H1 (cell line): ENCODE results near the gene TNS3. TPM values are rescaled to one million over a fixed set of nuclear protein-coding genes. Genes with fewer than 3 reads are reported as not detected.

Experiments used
- CTCF ChIA-PET: fragments of 300-600 bp; sonication (Branson Sonifier 250); formaldehyde crosslinking; loops from one replicate; lab custom pipeline; 2021; ENCODE audit not compliant: partially characterized antibody; lab: Charles Lee
- POLR2A ChIA-PET: fragments of 300-600 bp; sonication (Branson Sonifier 250); formaldehyde crosslinking; loops from one replicate; lab custom pipeline; 2021; ENCODE audit warnings: inconsistent platforms; ENCODE audit not compliant: partially characterized antibody; lab: Charles Lee
- DNase-seq, 2 experiments: peaks; one replicate each; pipeline versions ENCODE4 v3.0.0 to v3.0.0-alpha.2; 2010 to 2022; ENCODE audit warnings: low spot score in 2 of 2, low read depth in 1 of 2, mixed read lengths in 1 of 2
- FAIRE-seq: peaks from 2 replicates; lab custom pipeline; 2011; peaks lifted over from hg19 to GRCh38; lab: Jason Lieb, UNC
- H2AFZ ChIP-seq: 2 replicates; pipeline ENCODE4 v1.8.1; 2012; ENCODE audit warnings: low read length, inconsistent platforms
- H2AK5ac ChIP-seq: 2 replicates; pipeline ENCODE4 v1.6.1; 2013; ENCODE audit warnings: low read depth, low read length
- H2BK120ac ChIP-seq: replicated peaks from 2 replicates; pipeline ENCODE3; 2013; ENCODE audit warnings: low read depth, low read length, inconsistent platforms
- H2BK12ac ChIP-seq: 2 replicates; pipeline ENCODE4 v1.6.1; 2013; ENCODE audit warnings: low read depth, low read length
- H2BK15ac ChIP-seq: 2 replicates; pipeline ENCODE4 v1.6.1; 2013; ENCODE audit warnings: low read length
- H2BK20ac ChIP-seq: 2 replicates; pipeline ENCODE4 v1.6.1; 2013; ENCODE audit warnings: low read length
- H2BK5ac ChIP-seq: 2 replicates; pipeline ENCODE4 v1.6.1; 2013; ENCODE audit warnings: low read depth, low read length
- H3K14ac ChIP-seq: 2 replicates; pipeline ENCODE4 v1.6.1; 2013; ENCODE audit warnings: inconsistent platforms; ENCODE audit not compliant: insufficient read length
- H3K18ac ChIP-seq: 2 replicates; pipeline ENCODE4 v1.6.1; 2013; ENCODE audit warnings: low read length; ENCODE audit errors: extremely low read depth
- H3K23ac ChIP-seq: 2 replicates; pipeline ENCODE4 v1.6.1; 2013; ENCODE audit warnings: inconsistent platforms; ENCODE audit not compliant: insufficient read length
- H3K23me2 ChIP-seq: 2 replicates; pipeline ENCODE4 v1.6.1; 2013; ENCODE audit warnings: low read depth, low read length
- H3K27ac ChIP-seq: 2 replicates; pipeline ENCODE4 v1.6.1; 2011; ENCODE audit warnings: low read depth, low read length, inconsistent platforms
- H3K27me3 ChIP-seq, 4 experiments: replicated peaks in 1 of 4; 1 replicate in 1 of 4; 2 replicates in 3 of 4; pipeline versions ENCODE4 v1.6.1 to v1.8.1; 2011 to 2013; ENCODE audit warnings: low read length in 3 of 4, mild to moderate bottlenecking in 3 of 4, inconsistent platforms in 2 of 4, mixed read lengths in 2 of 4, moderate library complexity in 1 of 4; ENCODE audit not compliant: control insufficient read depth in 3 of 4, insufficient read depth in 3 of 4; ENCODE audit errors: extremely low read depth in 1 of 4
- H3K36me3 ChIP-seq, 4 experiments: 2 replicates each; pipeline versions ENCODE4 v1.6.1 to v1.8.1; 2011 to 2013; ENCODE audit warnings: mild to moderate bottlenecking in 4 of 4, low read length in 3 of 4, moderate library complexity in 2 of 4, control low read depth in 1 of 4, inconsistent platforms in 1 of 4; ENCODE audit not compliant: insufficient read depth in 4 of 4, control insufficient read depth in 2 of 4
- H3K4ac ChIP-seq: replicated peaks from 2 replicates; pipeline ENCODE3; 2013; ENCODE audit warnings: low read length, low read depth, mixed read lengths, inconsistent platforms; ENCODE audit not compliant: insufficient read length
- H3K4me1 ChIP-seq, 4 experiments: replicated peaks in 1 of 4; 1 replicate in 1 of 4; 2 replicates in 3 of 4; pipeline versions ENCODE4 v1.6.1 to v1.8.1; 2011 to 2013; ENCODE audit warnings: low read length in 3 of 4, inconsistent platforms in 2 of 4, mixed read lengths in 1 of 4; ENCODE audit not compliant: insufficient read depth in 4 of 4, control insufficient read depth in 3 of 4
- H3K4me2 ChIP-seq, 2 experiments: 2 replicates each; pipeline versions ENCODE4 v1.6.1 to v1.8.1; 2011 to 2013; ENCODE audit warnings: low read depth in 2 of 2, low read length in 2 of 2, control low read depth in 1 of 2, inconsistent platforms in 1 of 2, mild to moderate bottlenecking in 1 of 2; ENCODE audit not compliant: insufficient read depth in 1 of 2
- H3K4me3 ChIP-seq, 4 experiments: fragments of 200-600, 300-600 bp in 1 of 4; sonication (generic), shearing (Covaris generic), sonication (Bioruptor Twin) in 1 of 4; 2 replicates each; pipeline versions ENCODE4 v1.5.1 to v1.8.1; 2011 to 2016; ENCODE audit warnings: low read length in 4 of 4, low read depth in 3 of 4, control low read depth in 2 of 4, inconsistent platforms in 2 of 4, mild to moderate bottlenecking in 2 of 4, mixed read lengths in 1 of 4, moderate library complexity in 1 of 4; ENCODE audit not compliant: insufficient read depth in 2 of 4; ENCODE audit errors: extremely low read depth in 1 of 4
- H3K56ac ChIP-seq: replicated peaks from 2 replicates; pipeline ENCODE3; 2013; ENCODE audit warnings: low read depth, mild to moderate bottlenecking, mixed read lengths, low read length, inconsistent platforms; ENCODE audit not compliant: insufficient read length
- H3K79me1 ChIP-seq: 2 replicates; pipeline ENCODE4 v1.6.1; 2013; ENCODE audit warnings: low read depth, low read length, control low read depth
- H3K79me2 ChIP-seq, 2 experiments: 2 replicates each; pipeline versions ENCODE4 v1.6.1 to v1.8.1; 2012 to 2013; ENCODE audit warnings: low read length in 2 of 2, mild to moderate bottlenecking in 2 of 2, inconsistent platforms in 1 of 2; ENCODE audit not compliant: insufficient read depth in 2 of 2, control insufficient read depth in 1 of 2
- H3K9ac ChIP-seq, 4 experiments: replicated peaks in 1 of 4; 1 replicate in 1 of 4; 2 replicates in 3 of 4; pipeline versions ENCODE4 v1.6.1 to v1.8.1; 2011 to 2013; ENCODE audit warnings: low read depth in 3 of 4, low read length in 3 of 4, control low read depth in 2 of 4, mild to moderate bottlenecking in 2 of 4, moderate library complexity in 2 of 4, inconsistent platforms in 1 of 4; ENCODE audit errors: extremely low read depth in 1 of 4
- H3K9me3 ChIP-seq, 2 experiments: 2 replicates each; pipeline versions ENCODE4 v1.6.1 to v1.8.1; 2012 to 2013; ENCODE audit warnings: mild to moderate bottlenecking in 2 of 2, moderate library complexity in 2 of 2, control low read depth in 1 of 2, inconsistent platforms in 1 of 2, low read depth in 1 of 2, low read length in 1 of 2, mixed read lengths in 1 of 2; ENCODE audit not compliant: insufficient read depth in 2 of 2
- H4K20me1 ChIP-seq, 2 experiments: replicated peaks in 1 of 2; 2 replicates each; pipeline versions ENCODE3 to v1.8.1; 2011 to 2013; ENCODE audit warnings: inconsistent platforms in 2 of 2, low read length in 2 of 2, mild to moderate bottlenecking in 1 of 2; ENCODE audit not compliant: insufficient read depth in 2 of 2, control insufficient read depth in 1 of 2
- H4K5ac ChIP-seq: 2 replicates; pipeline ENCODE4 v1.6.1; 2013; ENCODE audit warnings: low read length, low read depth, mixed read lengths, inconsistent platforms; ENCODE audit not compliant: insufficient read length
- H4K8ac ChIP-seq: 2 replicates; pipeline ENCODE4 v1.8.0; 2013; ENCODE audit warnings: mild to moderate bottlenecking, moderate library complexity, low read length, inconsistent platforms; ENCODE audit not compliant: insufficient read depth; ENCODE audit errors: extremely low read depth
- H4K91ac ChIP-seq: replicated peaks from 2 replicates; pipeline ENCODE3; 2013; ENCODE audit warnings: low read length, mixed read lengths, inconsistent platforms; ENCODE audit not compliant: insufficient read length
- CEBPB ChIP-seq: IDR thresholded peaks from 2 replicates; pipeline ENCODE4 v1.6.1; 2012; ENCODE audit warnings: low read depth, low read length
- KDM1A ChIP-seq: fragments of 200-600, 300-600 bp; sonication (generic); IDR thresholded peaks from 2 replicates; pipeline ENCODE4 v1.7.1; 2016; ENCODE audit warnings: mild to moderate bottlenecking, low read length, borderline replicate concordance
- KDM5A ChIP-seq: fragments of 200-600 bp; IDR thresholded peaks from 2 replicates; pipeline ENCODE4 v1.7.1; 2012; ENCODE audit warnings: mild to moderate bottlenecking, low read length, inconsistent platforms, mixed read lengths
- NRF1 ChIP-seq: IDR thresholded peaks from 2 replicates; pipeline ENCODE4 v1.6.1; 2011; ENCODE audit warnings: mild to moderate bottlenecking, low read depth, low read length, improper control_type of control experiment
- PHF8 ChIP-seq: fragments of 200-600 bp; sonication (generic); conservative IDR thresholded peaks from 2 replicates; pipeline ENCODE4 v1.7.1; 2012; ENCODE audit warnings: low read depth, mild to moderate bottlenecking, inconsistent platforms, low read length, moderate library complexity
- POLR2A ChIP-seq, 2 experiments: IDR thresholded peaks; 1 replicate in 1 of 2; 2 replicates in 1 of 2; pipeline ENCODE4 v1.6.1; 2011; ENCODE audit warnings: low read depth in 2 of 2, low read length in 2 of 2, mild to moderate bottlenecking in 2 of 2; ENCODE audit errors: control extremely low read depth in 1 of 2
- SP2 ChIP-seq: IDR thresholded peaks from 2 replicates; pipeline ENCODE4 v1.6.1; 2012; ENCODE audit warnings: mild to moderate bottlenecking, low read length, inconsistent platforms
- TEAD4 ChIP-seq: IDR thresholded peaks from 2 replicates; pipeline ENCODE4 v1.6.1; 2012; ENCODE audit warnings: low read depth, low read length, inconsistent platforms, mixed read lengths
- WGBS, 2 experiments: shearing (Covaris generic) in 1 of 2; methylation state at CpG; one replicate each; pipeline versions ENCODE4 v1.1.6 to v1.1.7; 2013 to 2015; ENCODE audit warnings: low lambda C conversion rate in 2 of 2, mixed read lengths in 2 of 2, inconsistent platforms in 1 of 2, low coverage in 1 of 2, missing lambda C conversion rate in 1 of 2; ENCODE audit not compliant: insufficient replicate concordance in 2 of 2, insufficient coverage in 1 of 2, insufficient read length in 1 of 2; ENCODE audit errors: extremely low coverage in 1 of 2, missing lambda C conversion rate in 1 of 2; 5-methylcytosine and 5-hydroxymethylcytosine counted together
- polyA plus RNA-seq, 7 experiments: library from polyadenylated mRNA; depleted of rRNA in 3 of 7; stranded (reverse) in 5 of 7; unstranded in 2 of 7; fragments of >200 nt in 5 of 7; fragments of 200-250 nt in 2 of 7; gene quantifications; 1 replicate in 5 of 7; 2 replicates in 1 of 7; 4 replicates in 1 of 7; pipeline versions ENCODE4 v1.2.1 to v1.2.3, GENCODE V29; 2011 to 2013; ENCODE audit warnings: missing spikeins in 2 of 7, mixed read lengths in 2 of 7
- total RNA-seq: library from RNA; stranded (reverse); fragmentation: NEBNext Ultra II Directional; extraction: Animal tissue kit (Norgen Biotek cat#: 25700); gene quantifications from 2 replicates; pipeline ENCODE4 v1.2.1, GENCODE V29; 2021
- TF ChIP-seq, protein P1 (sequence below), 3 experiments: IDR thresholded peaks; 1 replicate in 2 of 3; 2 replicates in 1 of 3; pipeline versions ENCODE4 v1.5.1 to v1.6.1; 2011; ENCODE audit warnings: low read length in 3 of 3, mild to moderate bottlenecking in 3 of 3, inconsistent platforms in 2 of 3, low read depth in 1 of 3, moderate library complexity in 1 of 3; ENCODE audit not compliant: insufficient read depth in 1 of 3; ENCODE audit errors: control extremely low read depth in 1 of 3
- TF ChIP-seq, protein P2 (sequence below): IDR thresholded peaks from 2 replicates; pipeline ENCODE4 v1.6.1; 2012; ENCODE audit warnings: inconsistent platforms

TNS3 gene
- total and polyA plus RNA-seq, 2 of the 8 experiments (the other 6 are each of a cell fraction or from before 2014, with no cell fraction given) = 11.9 to 24.2 TPM

DNA sequence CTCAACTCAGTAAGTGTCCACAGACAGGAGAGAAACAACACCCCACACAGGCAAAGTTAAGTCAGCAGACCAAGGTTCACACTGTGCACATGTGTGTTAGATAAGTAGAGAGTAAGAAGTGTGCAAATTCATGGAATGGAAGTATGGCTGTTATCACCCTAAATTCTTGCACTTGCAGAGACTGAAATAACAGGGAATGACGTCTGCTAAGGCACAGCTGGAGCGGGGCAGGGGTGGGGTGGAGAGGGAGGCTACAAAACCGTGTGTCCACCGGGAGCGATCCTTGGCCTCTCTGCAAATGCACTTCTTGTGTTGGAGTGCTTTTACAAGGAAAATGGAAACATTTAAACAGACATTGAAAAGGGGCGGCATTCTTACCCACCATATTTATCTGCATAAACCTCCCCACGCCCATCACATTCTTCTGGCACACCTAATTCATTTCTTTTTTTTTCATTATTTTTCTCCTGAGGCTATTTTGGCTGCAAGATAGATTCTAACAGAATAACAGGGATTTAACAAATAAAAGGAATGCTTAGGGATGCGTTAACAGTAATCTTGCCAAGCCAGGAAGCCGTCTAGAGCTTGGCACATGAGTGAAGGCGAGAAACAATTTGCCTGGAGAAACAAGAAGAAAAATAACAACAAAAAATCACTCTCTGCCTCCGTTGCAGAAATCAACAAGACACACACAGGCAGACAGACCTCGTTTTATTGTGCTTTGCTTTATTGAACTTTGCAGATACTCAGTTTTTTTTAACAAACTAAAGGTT, 30.1 kb downstream of the TNS3 start:
- no peak overlapping the region for H2BK5ac ChIP-seq
- H4K5ac ChIP-seq = no peak overlapping the region
- POLR2A ChIA-PET = interaction anchor here (2.2 kb wide), 1 partner anchor 27 kb away, joined by 5 read pairs; no protein-coding TSS in a partner anchor
- H2AK5ac ChIP-seq = no peak overlapping the region
- peak overlapping the region; percentile 10 for H3K14ac ChIP-seq
- H3K9me3 ChIP-seq = no peaks in the 10 kb centered on the region
- no peak overlapping the region for H2BK12ac ChIP-seq
- H3K79me1 ChIP-seq = peaks cover 14% of the 10 kb centered on the region
- H3K79me2 ChIP-seq = peaks cover 0 to 6% of the 10 kb centered on the region in 2 experiments; a peak in 1 of 4 replicates
- DNase-seq = no peak
- no peaks in the 10 kb centered on the region for H3K23me2 ChIP-seq
- CTCF ChIA-PET = interaction anchor here (0.8 to 1.2 kb wide), 2 partner anchors 42 to 286 kb away, joined by 3 to 4 read pairs; no protein-coding TSS in a partner anchor
- no peak overlapping the region for H3K4me3 ChIP-seq
- H3K9ac ChIP-seq = no peak overlapping the region
- H2BK15ac ChIP-seq = no peak overlapping the region
- peak overlapping the region; percentile 22 for H4K91ac ChIP-seq
- no peak overlapping the region for H3K56ac ChIP-seq
- no peak overlapping the region for H3K27ac ChIP-seq
- 88% methylated on average over 12 of the region's 12 CpGs; no CpG with 5 or more reads in 1 of the 2 experiments for WGBS, 2 experiments
- H3K27me3 ChIP-seq = no peaks in the 10 kb centered on the region
- no peak overlapping the region for H3K23ac ChIP-seq
- H3K4ac ChIP-seq = peak overlapping the region; percentile 72
- H3K4me1 ChIP-seq = peaks cover 0 to 2% (median under 1%) of the 10 kb centered on the region in 4 experiments; a peak in 3 of 7 replicates
- no peak overlapping the region for H3K4me2 ChIP-seq
- no peak overlapping the region for H3K18ac ChIP-seq
- H2BK120ac ChIP-seq = no peak overlapping the region
- FAIRE-seq = no peak
- H3K36me3 ChIP-seq = no peaks in the 10 kb centered on the region
- no peak overlapping the region for H2AFZ ChIP-seq
- no peak overlapping the region for H2BK20ac ChIP-seq
- peaks cover 2% of the 10 kb centered on the region in 2 experiments for H4K20me1 ChIP-seq
- no peak overlapping the region for H4K8ac ChIP-seq
- TF ChIP-seq, protein P1, sequence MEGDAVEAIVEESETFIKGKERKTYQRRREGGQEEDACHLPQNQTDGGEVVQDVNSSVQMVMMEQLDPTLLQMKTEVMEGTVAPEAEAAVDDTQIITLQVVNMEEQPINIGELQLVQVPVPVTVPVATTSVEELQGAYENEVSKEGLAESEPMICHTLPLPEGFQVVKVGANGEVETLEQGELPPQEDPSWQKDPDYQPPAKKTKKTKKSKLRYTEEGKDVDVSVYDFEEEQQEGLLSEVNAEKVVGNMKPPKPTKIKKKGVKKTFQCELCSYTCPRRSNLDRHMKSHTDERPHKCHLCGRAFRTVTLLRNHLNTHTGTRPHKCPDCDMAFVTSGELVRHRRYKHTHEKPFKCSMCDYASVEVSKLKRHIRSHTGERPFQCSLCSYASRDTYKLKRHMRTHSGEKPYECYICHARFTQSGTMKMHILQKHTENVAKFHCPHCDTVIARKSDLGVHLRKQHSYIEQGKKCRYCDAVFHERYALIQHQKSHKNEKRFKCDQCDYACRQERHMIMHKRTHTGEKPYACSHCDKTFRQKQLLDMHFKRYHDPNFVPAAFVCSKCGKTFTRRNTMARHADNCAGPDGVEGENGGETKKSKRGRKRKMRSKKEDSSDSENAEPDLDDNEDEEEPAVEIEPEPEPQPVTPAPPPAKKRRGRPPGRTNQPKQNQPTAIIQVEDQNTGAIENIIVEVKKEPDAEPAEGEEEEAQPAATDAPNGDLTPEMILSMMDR (IDR thresholded peaks at IDR 0.05; ENCODE audit: control extremely low read depth in 1 of 3, insufficient read depth in 1 of 3, low read depth in 1 of 3, low read length in 3 of 3) = no peak
- TF ChIP-seq PHF8 (no peak), NRF1 (no peak), TEAD4 (no peak), SP2 (no peak), POLR2A (IDR thresholded peaks at IDR 0.05; ENCODE audit: control extremely low read depth in 1 of 2, low read depth in 2 of 2, low read length in 2 of 2) (no peak), KDM1A (no peak), CEBPB (no peak), KDM5A (no peak)
- TF ChIP-seq, protein P2, sequence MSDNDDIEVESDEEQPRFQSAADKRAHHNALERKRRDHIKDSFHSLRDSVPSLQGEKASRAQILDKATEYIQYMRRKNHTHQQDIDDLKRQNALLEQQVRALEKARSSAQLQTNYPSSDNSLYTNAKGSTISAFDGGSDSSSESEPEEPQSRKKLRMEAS = no peak
